ENCODE measurements around the gene WFDC6. TPM values are rescaled to one million over a fixed set of nuclear protein-coding genes. Genes with fewer than 3 reads are reported as not detected.

Gene WFDC6
- total RNA-seq, 1 experiment from 2014 or later: not detected

DNA sequence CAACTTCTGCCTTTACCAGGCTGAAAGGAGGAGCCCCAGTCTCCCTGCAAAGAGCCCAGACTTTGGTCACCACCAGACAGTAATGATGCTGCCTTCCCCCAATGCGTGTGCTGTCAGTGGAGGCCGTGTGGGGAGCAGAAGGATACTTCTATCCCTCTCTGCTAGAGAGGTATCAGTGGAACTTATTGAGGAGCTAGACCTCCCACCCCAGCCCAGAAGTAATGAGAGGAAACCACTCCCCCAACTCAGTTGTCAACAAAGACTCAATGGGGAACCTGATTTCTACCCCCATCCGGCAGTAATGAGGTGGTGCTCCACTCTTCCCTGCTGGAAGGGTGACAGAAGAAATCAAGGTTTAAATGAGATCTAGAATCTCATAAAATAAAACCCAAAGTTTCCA, 44.2 kb upstream of the WFDC6 start:
- TF ChIP-seq, protein P1, sequence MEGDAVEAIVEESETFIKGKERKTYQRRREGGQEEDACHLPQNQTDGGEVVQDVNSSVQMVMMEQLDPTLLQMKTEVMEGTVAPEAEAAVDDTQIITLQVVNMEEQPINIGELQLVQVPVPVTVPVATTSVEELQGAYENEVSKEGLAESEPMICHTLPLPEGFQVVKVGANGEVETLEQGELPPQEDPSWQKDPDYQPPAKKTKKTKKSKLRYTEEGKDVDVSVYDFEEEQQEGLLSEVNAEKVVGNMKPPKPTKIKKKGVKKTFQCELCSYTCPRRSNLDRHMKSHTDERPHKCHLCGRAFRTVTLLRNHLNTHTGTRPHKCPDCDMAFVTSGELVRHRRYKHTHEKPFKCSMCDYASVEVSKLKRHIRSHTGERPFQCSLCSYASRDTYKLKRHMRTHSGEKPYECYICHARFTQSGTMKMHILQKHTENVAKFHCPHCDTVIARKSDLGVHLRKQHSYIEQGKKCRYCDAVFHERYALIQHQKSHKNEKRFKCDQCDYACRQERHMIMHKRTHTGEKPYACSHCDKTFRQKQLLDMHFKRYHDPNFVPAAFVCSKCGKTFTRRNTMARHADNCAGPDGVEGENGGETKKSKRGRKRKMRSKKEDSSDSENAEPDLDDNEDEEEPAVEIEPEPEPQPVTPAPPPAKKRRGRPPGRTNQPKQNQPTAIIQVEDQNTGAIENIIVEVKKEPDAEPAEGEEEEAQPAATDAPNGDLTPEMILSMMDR (conservative IDR thresholded peaks at IDR 0.05): no peak; the same call in 2 of the 3 replicates
- no peaks in the 10 kb centered on the region for H4K20me1 ChIP-seq (ENCODE audit: control insufficient read depth, insufficient read depth, insufficient read length)
- peak overlapping the region; percentile 28 for H4K8ac ChIP-seq (replicated peaks; ENCODE audit: insufficient read length, low read depth, low read length)
- H3K4me1 Mint-ChIP-seq: peaks cover 17 to 22% of the 10 kb centered on the region in 2 experiments
- H3K14ac ChIP-seq (ENCODE audit: insufficient read depth, low read length): peak overlapping the region; percentile 24
- H2BK20ac ChIP-seq (ENCODE audit: low read depth, low read length, poor library complexity, severe bottlenecking): peak overlapping the region; percentile 85
- no peak overlapping the region for H3K18ac ChIP-seq (ENCODE audit: insufficient read length, low read depth, low read length)
- H2BK12ac ChIP-seq (ENCODE audit: insufficient read length, low read depth, low read length): no peak overlapping the region
- no peak overlapping the region for H3K4ac ChIP-seq (ENCODE audit: low read depth, low read length)
- no peaks in the 10 kb centered on the region; a peak in 1 of 7 replicates for H3K36me3 Mint-ChIP-seq (ENCODE audit: insufficient read depth in 1 of 3, low read depth in 3 of 3)
- peak overlapping the region in 1 of 2 experiments; percentile 64; a peak in 3 of 5 replicates for H3K4me3 Mint-ChIP-seq
- H2BK120ac ChIP-seq (ENCODE audit: low read depth, low read length, poor library complexity, severe bottlenecking): no peak overlapping the region
- no CpG with 5 or more reads among the region's 3 CpGs for WGBS (ENCODE audit: extremely low coverage, insufficient read length, low lambda C conversion rate)
- DNase-seq: peak; percentile 36
- H3K79me1 ChIP-seq (ENCODE audit: insufficient read depth, low read depth, low read length, poor library complexity, severe bottlenecking): no peaks in the 10 kb centered on the region
- peak overlapping the region; percentile 77 for H2AFZ ChIP-seq (ENCODE audit: low read length)
- no peak overlapping the region for H3T11ph ChIP-seq (ENCODE audit: low read length)
- H2AK5ac ChIP-seq (ENCODE audit: insufficient read length, low read length): no peak overlapping the region
- no peaks in the 10 kb centered on the region for H3K79me2 ChIP-seq (ENCODE audit: insufficient read depth, low read length)
- H3K23me2 ChIP-seq (ENCODE audit: insufficient read length, low read depth, low read length, poor library complexity, severe bottlenecking): no peaks in the 10 kb centered on the region
- no peak overlapping the region for H2BK5ac ChIP-seq (ENCODE audit: insufficient read length, low read length)
- no peak overlapping the region for H3K56ac ChIP-seq (ENCODE audit: insufficient read length, low read depth, low read length)
- no peak overlapping the region for H4K5ac ChIP-seq (ENCODE audit: insufficient read length, low read depth, low read length)
- H3K9me3 ChIP-seq (ENCODE audit: control insufficient read depth, low read depth, low read length): no peaks in the 10 kb centered on the region
- H3K4me1 ChIP-seq (ENCODE audit: insufficient read depth, low read length): peaks cover 5% of the 10 kb centered on the region; the same call in 1 of the 2 replicates
- peak overlapping the region; percentile 25 for H3K4me2 ChIP-seq (ENCODE audit: insufficient read depth, insufficient read length, low read length)
- no peak overlapping the region for H3K27ac ChIP-seq (ENCODE audit: insufficient read length, low read depth, low read length)
- H3K27ac Mint-ChIP-seq: peak overlapping the region; percentile 20 to 75 (median 70)
- H2BK15ac ChIP-seq (ENCODE audit: low read depth, low read length): no peak overlapping the region
- H3K27me3 Mint-ChIP-seq (ENCODE audit: low read depth): peaks cover 2% of the 10 kb centered on the region; the same call in 1 of the 2 replicates
- H3K27me3 ChIP-seq (ENCODE audit: insufficient read depth, low read length): no peaks in the 10 kb centered on the region
- H4K91ac ChIP-seq (ENCODE audit: insufficient read length, low read depth, low read length): no peak overlapping the region
- peaks cover 0 to 4% of the 10 kb centered on the region in 2 experiments; a peak in 1 of 5 replicates for H3K9me3 Mint-ChIP-seq
- no peak overlapping the region for H3K23ac ChIP-seq (ENCODE audit: insufficient read length, low read depth, low read length)
- no peak overlapping the region for H3K9ac ChIP-seq (ENCODE audit: extremely low read depth, insufficient read length, low read length)

Measured in H9 (cell line).